GM06990 (cell line): ENCODE data around the gene SOX18.

Experiments used
- DNase-seq: peaks from one replicate; pipeline ENCODE4 v3.0.0-alpha.2; 2011; ENCODE audit not compliant: insufficient read length; ENCODE audit errors: extremely low read depth
- H3K27me3 ChIP-seq: replicated peaks from 2 replicates; pipeline ENCODE4 v1.6.0; 2011; ENCODE audit warnings: low read length; ENCODE audit not compliant: control insufficient read depth, insufficient read depth
- H3K36me3 ChIP-seq: 2 replicates; pipeline ENCODE4 v1.5.1; 2011; ENCODE audit warnings: low read length; ENCODE audit not compliant: control insufficient read depth, insufficient read depth
- H3K4me3 ChIP-seq: replicated peaks from 2 replicates; pipeline ENCODE4 v1.5.1; 2011; ENCODE audit warnings: low read depth, mild to moderate bottlenecking, control low read depth, low read length
- TF ChIP-seq, protein P1 (sequence below): IDR thresholded peaks from 2 replicates; pipeline ENCODE4 v1.5.1; 2011; ENCODE audit warnings: low read length, control low read depth, mild to moderate bottlenecking, inconsistent platforms; ENCODE audit not compliant: insufficient read depth, poor library complexity, severe bottlenecking

SOX18 gene

DNA sequence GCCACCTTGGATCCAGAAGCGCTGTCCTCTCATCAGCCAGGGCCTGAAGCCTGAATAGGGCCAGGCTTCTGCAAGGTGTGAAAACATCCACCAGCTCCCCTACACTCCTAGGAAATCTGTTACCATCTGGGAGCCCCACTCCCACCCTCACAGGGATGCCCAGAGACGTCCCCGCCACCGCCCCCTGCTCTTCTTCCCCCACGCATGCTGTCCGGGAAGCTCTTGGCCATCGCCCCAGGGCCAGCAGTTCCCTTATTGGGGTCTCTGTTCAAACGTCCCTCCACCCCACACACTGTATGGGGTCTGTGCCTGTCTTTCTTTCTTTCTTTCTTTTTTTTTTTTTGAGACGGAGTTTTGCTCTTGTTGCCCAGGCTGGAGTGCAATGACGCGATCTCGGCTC lies 26.1 kb upstream of the SOX18 start:
- no peak overlapping the region for H3K4me3 ChIP-seq
- H3K27me3 ChIP-seq, result no peaks in the 10 kb centered on the region
- DNase-seq, result no peak
- TF ChIP-seq, protein P1, sequence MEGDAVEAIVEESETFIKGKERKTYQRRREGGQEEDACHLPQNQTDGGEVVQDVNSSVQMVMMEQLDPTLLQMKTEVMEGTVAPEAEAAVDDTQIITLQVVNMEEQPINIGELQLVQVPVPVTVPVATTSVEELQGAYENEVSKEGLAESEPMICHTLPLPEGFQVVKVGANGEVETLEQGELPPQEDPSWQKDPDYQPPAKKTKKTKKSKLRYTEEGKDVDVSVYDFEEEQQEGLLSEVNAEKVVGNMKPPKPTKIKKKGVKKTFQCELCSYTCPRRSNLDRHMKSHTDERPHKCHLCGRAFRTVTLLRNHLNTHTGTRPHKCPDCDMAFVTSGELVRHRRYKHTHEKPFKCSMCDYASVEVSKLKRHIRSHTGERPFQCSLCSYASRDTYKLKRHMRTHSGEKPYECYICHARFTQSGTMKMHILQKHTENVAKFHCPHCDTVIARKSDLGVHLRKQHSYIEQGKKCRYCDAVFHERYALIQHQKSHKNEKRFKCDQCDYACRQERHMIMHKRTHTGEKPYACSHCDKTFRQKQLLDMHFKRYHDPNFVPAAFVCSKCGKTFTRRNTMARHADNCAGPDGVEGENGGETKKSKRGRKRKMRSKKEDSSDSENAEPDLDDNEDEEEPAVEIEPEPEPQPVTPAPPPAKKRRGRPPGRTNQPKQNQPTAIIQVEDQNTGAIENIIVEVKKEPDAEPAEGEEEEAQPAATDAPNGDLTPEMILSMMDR, result no peak
- peaks cover 27% of the 10 kb centered on the region for H3K36me3 ChIP-seq

DNA sequence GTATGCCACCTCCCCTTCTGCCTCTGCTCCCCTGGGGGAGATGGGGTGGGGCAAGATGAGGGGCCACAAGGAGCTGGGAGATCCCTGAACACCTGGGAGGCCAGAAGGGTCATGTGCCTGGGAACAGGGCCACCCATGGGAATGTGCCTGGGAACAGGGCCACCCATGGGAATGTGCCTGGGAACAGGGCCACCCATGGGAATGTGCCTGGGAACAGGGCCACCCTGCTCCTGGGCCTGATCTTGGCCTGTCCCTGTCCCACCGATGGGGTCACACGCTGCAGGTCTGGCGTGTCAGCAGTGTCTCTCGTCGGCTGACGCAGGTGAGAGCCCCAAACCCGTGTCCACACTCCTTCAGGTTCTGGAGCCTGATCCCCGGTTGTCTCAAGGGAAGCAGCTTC lies 25.5 kb upstream of the SOX18 start:
- DNase-seq, result no peak
- TF ChIP-seq, protein P1, result no peak
- Histone ChIP-seq H3K4me3 (no peak overlapping the region), H3K36me3 (peaks cover 27% of the 10 kb centered on the region), H3K27me3 (no peaks in the 10 kb centered on the region)

DNA sequence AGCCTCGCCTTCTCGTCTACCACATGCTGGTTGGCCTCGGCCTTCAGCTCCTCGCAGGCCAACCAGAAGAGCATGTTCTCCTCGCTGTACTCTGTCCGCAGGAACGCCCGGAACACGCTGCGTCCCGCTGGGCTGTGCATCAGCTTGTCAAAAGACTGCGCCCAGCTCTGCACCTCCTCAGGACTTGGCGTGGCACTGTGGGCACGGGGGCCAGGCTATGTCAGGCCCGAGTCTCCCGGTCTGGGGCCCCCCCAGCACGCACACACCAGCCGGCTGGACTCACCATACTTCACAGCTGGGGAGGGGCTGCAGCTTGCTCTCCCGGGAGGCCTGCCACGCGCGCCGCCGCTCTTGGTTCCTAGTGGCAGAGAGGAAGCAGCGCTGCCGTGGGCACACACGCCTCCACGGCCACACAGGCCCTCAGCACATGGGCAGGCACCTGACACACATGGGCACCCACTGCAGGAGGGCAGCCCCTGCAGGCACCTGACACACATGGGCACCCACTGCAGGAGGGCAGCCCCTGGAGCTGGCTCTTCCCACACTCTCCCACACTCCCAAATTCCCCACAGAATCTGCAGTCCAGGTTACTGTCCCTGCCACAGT lies 24.8 kb upstream of the SOX18 start:
- TF ChIP-seq, protein P1, result no peak
- Histone ChIP-seq H3K27me3 (no peaks in the 10 kb centered on the region), H3K4me3 (no peak overlapping the region), H3K36me3 (peaks cover 27% of the 10 kb centered on the region)
- no peak for DNase-seq

DNA sequence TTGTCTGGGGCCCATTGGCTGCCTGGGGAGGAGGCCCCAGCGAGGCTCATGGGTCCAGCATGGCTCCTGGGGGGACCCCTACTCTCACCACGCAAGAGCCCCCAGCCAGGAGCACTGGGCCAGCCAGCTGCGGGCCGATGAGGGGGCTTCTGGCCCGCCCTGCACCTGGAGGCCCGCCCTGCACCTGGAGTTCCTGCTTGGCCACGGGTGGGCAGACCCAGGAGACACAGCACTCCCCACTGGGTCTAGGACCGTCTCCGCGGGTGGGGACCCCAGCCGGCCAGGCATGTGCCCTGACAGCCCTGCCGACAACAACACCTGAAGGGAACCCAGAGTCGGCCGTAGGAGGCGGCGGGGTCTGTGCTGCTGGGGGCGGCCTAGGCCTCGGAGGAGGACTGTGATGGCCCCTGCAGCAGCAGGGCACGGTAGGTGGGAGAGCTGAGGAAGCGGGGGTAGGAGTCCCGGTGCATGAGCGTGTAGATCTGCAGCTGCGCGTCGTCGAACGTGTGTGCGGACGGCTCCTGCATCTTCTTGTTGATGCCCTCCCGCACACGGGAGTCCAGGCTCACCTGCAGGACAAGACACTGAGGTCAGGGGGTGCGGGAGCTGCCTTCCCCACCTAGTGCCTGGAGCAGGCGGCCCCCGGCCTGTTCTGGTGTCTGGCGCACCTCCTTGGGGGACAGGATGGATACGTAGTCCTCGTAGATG lies 24.2 kb upstream of the SOX18 start:
- H3K27me3 ChIP-seq, result no peaks in the 10 kb centered on the region
- TF ChIP-seq, protein P1, result no peak
- peaks cover 27% of the 10 kb centered on the region for H3K36me3 ChIP-seq
- DNase-seq, result no peak
- no peak overlapping the region for H3K4me3 ChIP-seq

DNA sequence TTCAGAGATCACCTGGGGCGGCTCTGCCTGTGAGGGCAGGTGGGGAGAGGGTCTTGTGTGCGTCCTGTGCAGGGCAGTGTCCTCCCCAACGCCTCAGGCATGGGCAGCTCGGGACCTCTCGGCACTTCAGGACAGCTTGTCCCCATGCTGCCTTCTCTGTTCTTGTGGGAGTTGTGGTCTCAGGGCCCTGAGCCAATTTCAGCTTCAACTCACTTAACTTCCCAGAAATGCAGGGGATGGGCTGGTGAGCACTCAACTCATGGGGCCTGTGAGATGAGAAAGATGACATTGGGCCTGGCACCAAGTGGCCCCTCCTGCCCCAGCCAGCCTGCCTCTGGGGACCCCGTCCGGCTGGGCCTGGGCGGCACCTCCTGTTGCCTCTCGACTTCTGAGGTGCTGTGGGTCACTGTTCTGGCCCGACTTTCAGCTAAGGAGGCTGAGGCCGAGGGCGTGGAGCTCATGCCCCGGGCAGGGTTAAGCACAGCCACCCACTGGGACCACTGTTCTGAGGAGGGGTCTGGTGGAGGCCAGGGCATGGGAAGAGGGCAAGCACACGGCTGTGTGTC lies 23.1 kb upstream of the SOX18 start:
- peaks cover 27% of the 10 kb centered on the region for H3K36me3 ChIP-seq
- no peak for DNase-seq
- no peaks in the 10 kb centered on the region for H3K27me3 ChIP-seq
- H3K4me3 ChIP-seq, result no peak overlapping the region
- TF ChIP-seq, protein P1, result no peak
